GM23248 (cell line): ENCODE data around the gene CRY1. TPM values are rescaled to one million over a fixed set of nuclear protein-coding genes. Genes with fewer than 3 reads are reported as not detected.
A peak's percentile ranks its signal among the peaks of the same experiment; 100 is the strongest.

Experiments
- DNase-seq: peaks from one replicate; pipeline ENCODE4 v3.0.0-alpha.2; 2015
- H2AFZ ChIP-seq: fragments of 200-600 bp; sonication (generic); 2 replicates; pipeline ENCODE4 v1.6.1; 2016; ENCODE audit warnings: antibody characterized with exemption
- H3F3A ChIP-seq: fragments of 200-600 bp; sonication (generic); 2 replicates; pipeline ENCODE4 v1.6.1; 2016; ENCODE audit warnings: mild to moderate bottlenecking, antibody characterized with exemption, mixed run types; ENCODE audit not compliant: insufficient read depth
- H3K27ac ChIP-seq: fragments of 200-600 bp; sonication (generic); 2 replicates; pipeline ENCODE4 v1.5.1; 2016; ENCODE audit warnings: mild to moderate bottlenecking
- H3K27me3 ChIP-seq: fragments of 200-600 bp; sonication (generic); replicated peaks from 2 replicates; pipeline ENCODE4 v1.6.1; 2016; ENCODE audit warnings: mild to moderate bottlenecking; ENCODE audit not compliant: insufficient read depth
- H3K36me3 ChIP-seq: fragments of 200-600 bp; sonication (generic); 2 replicates; pipeline ENCODE4 v1.6.1; 2016; ENCODE audit warnings: low read depth, mild to moderate bottlenecking
- H3K4me1 ChIP-seq: fragments of 200-600 bp; sonication (generic); 2 replicates; pipeline ENCODE4 v1.6.1; 2016; ENCODE audit warnings: mild to moderate bottlenecking; ENCODE audit not compliant: insufficient read depth
- H3K4me2 ChIP-seq: fragments of 200-600 bp; sonication (generic); one replicate; pipeline ENCODE4 v1.6.1; 2016; ENCODE audit warnings: mild to moderate bottlenecking; ENCODE audit not compliant: unreplicated experiment
- H3K4me3 ChIP-seq: fragments of 200-600 bp; sonication (generic); 2 replicates; pipeline ENCODE4 v1.5.1; 2016; ENCODE audit warnings: mild to moderate bottlenecking
- H3K79me2 ChIP-seq: fragments of 200-600 bp; sonication (generic); 2 replicates; pipeline ENCODE4 v1.6.1; 2016; ENCODE audit warnings: mild to moderate bottlenecking; ENCODE audit not compliant: insufficient read depth
- H3K9ac ChIP-seq: fragments of 200-600 bp; sonication (generic); 2 replicates; pipeline ENCODE4 v1.6.1; 2016; ENCODE audit warnings: mild to moderate bottlenecking
- H3K9me2 ChIP-seq: fragments of 200-600 bp; sonication (generic); 2 replicates; pipeline ENCODE4 v1.6.1; 2016; ENCODE audit warnings: mixed run types, mild to moderate bottlenecking, moderate library complexity; ENCODE audit not compliant: insufficient read depth
- H3K9me3 ChIP-seq: fragments of 200-600 bp; sonication (generic); one replicate; pipeline ENCODE4 v1.6.1; 2017; ENCODE audit warnings: low read depth
- H4K20me1 ChIP-seq: fragments of 200-600 bp; sonication (generic); 2 replicates; pipeline ENCODE4 v1.6.0; 2016; ENCODE audit not compliant: insufficient read depth
- EZH2 ChIP-seq: fragments of 200-600 bp; sonication (generic); IDR thresholded peaks from 2 replicates; pipeline ENCODE4 v1.6.1; 2018; ENCODE audit warnings: antibody characterized with exemption, mild to moderate bottlenecking; ENCODE audit not compliant: insufficient read depth, poor library complexity, severe bottlenecking
- EZH2phosphoT487 ChIP-seq: fragments of 200-600 bp; sonication (generic); IDR thresholded peaks from 2 replicates; pipeline ENCODE4 v1.6.1; 2018; ENCODE audit warnings: antibody characterized with exemption, moderate library complexity, mild to moderate bottlenecking, low read depth; ENCODE audit not compliant: insufficient read depth
- WGBS, 2 experiments: methylation state at CpG; one replicate each; pipeline ENCODE4 v1.1.6; 2015 to 2017; ENCODE audit warnings: low lambda C conversion rate in 2 of 2, low coverage in 1 of 2; ENCODE audit errors: missing lambda C conversion rate in 2 of 2; 5-methylcytosine and 5-hydroxymethylcytosine counted together
- in situ Hi-C: fragments of 300-500 bp; cut with MboI; formaldehyde crosslinking; loops from 2 replicates; pipeline ENCODE4 v1.15.0; 2020
- polyA plus RNA-seq: library from polyadenylated mRNA; unstranded; fragments of >200 nt; fragmentation: Nextera tagmentation; extraction: Ambion mirVana; gene quantifications from 2 replicates; pipeline ENCODE4 v1.2.1, GENCODE V29; 2016
- total RNA-seq: library from RNA; depleted of rRNA; stranded (reverse); fragments of >200 nt; shearing (Covaris generic); gene quantifications from 2 replicates; pipeline ENCODE4 v1.2.3, GENCODE V29; 2014

CRY1 gene
- total and polyA plus RNA-seq, 2 experiments from 2014 or later: 13.6 to 14.8 TPM

GRCh38 chr12:106985479-106985878 lies 107.9 kb downstream of the CRY1 start:
- Histone ChIP-seq H3K4me1 (peaks cover 35% of the 10 kb centered on the region), H3K9ac (peak overlapping the region; percentile 91), H3K36me3 (0 out of 2 replicates have a peak, but pooled peaks cover 3% of the 10 kb centered on the region), H3K9me3 (no peaks in the 10 kb centered on the region), H3K4me2 (peak overlapping the region; percentile 93), H4K20me1 (no peaks in the 10 kb centered on the region), H3K27me3 (no peaks in the 10 kb centered on the region), H3K79me2 (peaks cover 20% of the 10 kb centered on the region), H3F3A (peaks cover 26% of the 10 kb centered on the region), H3K27ac (no peak overlapping the region), H3K4me3 (peak overlapping the region; percentile 81), H2AFZ (no peak overlapping the region), H3K9me2 (no peaks in the 10 kb centered on the region)
- TF ChIP-seq EZH2phosphoT487 (no peak), EZH2 (no peak)
- in situ Hi-C loops: no loop called here
- 73 to 74% methylated on average over 5 of the region's 5 CpGs for WGBS, 2 experiments
- DNase-seq: no peak

- H3K9me2 ChIP-seq: no peaks in the 10 kb centered on the region
- no peak overlapping the region for H3K9ac ChIP-seq
- no peaks in the 10 kb centered on the region for H3K27me3 ChIP-seq
- H3K4me1 ChIP-seq: peaks cover 35% of the 10 kb centered on the region
- no peak overlapping the region for H2AFZ ChIP-seq
- peaks cover 20% of the 10 kb centered on the region for H3K79me2 ChIP-seq
- no peak overlapping the region for H3K4me3 ChIP-seq
- H3K4me2 ChIP-seq: no peak overlapping the region
- no peak overlapping the region for H3K27ac ChIP-seq
- H3K36me3 ChIP-seq: 0 out of 2 replicates have a peak, but pooled peaks cover 3% of the 10 kb centered on the region
- no peaks in the 10 kb centered on the region for H4K20me1 ChIP-seq
- DNase-seq: no peak
- H3K9me3 ChIP-seq: no peaks in the 10 kb centered on the region
- 99 to 100% methylated on average over 6 of the region's 6 CpGs for WGBS, 2 experiments
- in situ Hi-C loops: no loop called here
- peaks cover 32% of the 10 kb centered on the region for H3F3A ChIP-seq
- no peak for TF ChIP-seq EZH2
- no peak for TF ChIP-seq EZH2phosphoT487
Measured at GRCh38 chr12:106984588-106985137, 108.7 kb downstream of the CRY1 start.

DNA sequence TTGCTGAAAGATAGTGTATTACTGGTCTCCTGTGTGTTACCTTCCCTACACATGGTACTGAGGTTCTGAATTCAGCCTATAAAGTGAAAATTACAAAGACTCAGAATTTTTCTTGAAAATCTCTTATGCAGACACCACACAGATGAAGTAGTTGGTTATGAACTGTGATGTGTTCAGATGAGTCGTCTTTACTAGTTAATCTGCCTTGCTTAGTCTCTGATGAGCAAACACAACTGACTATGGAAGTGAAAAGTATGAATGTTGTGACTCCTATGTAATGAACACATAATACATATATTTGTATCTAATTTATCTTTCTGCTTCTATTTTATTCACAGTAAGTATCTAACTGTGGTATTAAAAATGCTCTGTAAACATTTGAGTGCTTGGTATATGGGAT lies 111.1 kb downstream of the CRY1 start:
- in situ Hi-C loops: no loop called here
- TF ChIP-seq EZH2 (no peak), EZH2phosphoT487 (no peak)
- Histone ChIP-seq H3K36me3 (peaks cover 13% of the 10 kb centered on the region), H3F3A (peaks cover 44% of the 10 kb centered on the region), H3K79me2 (peaks cover 20% of the 10 kb centered on the region), H3K4me1 (peaks cover 31% of the 10 kb centered on the region), H3K9me2 (no peaks in the 10 kb centered on the region), H3K9me3 (no peaks in the 10 kb centered on the region), H3K27ac (peak overlapping the region; percentile 37), H3K9ac (no peak overlapping the region), H3K27me3 (no peaks in the 10 kb centered on the region), H4K20me1 (no peaks in the 10 kb centered on the region; the same call in 1 of the 2 replicates), H3K4me2 (no peak overlapping the region), H3K4me3 (no peak overlapping the region), H2AFZ (no peak overlapping the region)
- WGBS, 2 experiments: 31 to 46% methylated on average over 1 of the region's 1 CpG
- peak; percentile 67 for DNase-seq

GRCh38 chr12:106981788-106982187 lies 111.6 kb downstream of the CRY1 start:
- Histone ChIP-seq H3F3A (peaks cover 48% of the 10 kb centered on the region), H3K27ac (peak overlapping the region; percentile 37), H3K4me3 (no peak overlapping the region), H3K9me2 (no peaks in the 10 kb centered on the region), H3K36me3 (peaks cover 13% of the 10 kb centered on the region), H3K79me2 (peaks cover 20% of the 10 kb centered on the region), H4K20me1 (no peaks in the 10 kb centered on the region; the same call in 1 of the 2 replicates), H3K9me3 (no peaks in the 10 kb centered on the region), H3K27me3 (no peaks in the 10 kb centered on the region), H3K9ac (no peak overlapping the region), H3K4me2 (no peak overlapping the region), H2AFZ (no peak overlapping the region), H3K4me1 (peaks cover 34% of the 10 kb centered on the region)
- in situ Hi-C loops: no loop called here
- WGBS, 2 experiments: 58 to 60% methylated on average over 3 of the region's 3 CpGs
- TF ChIP-seq EZH2phosphoT487: no peak
- TF ChIP-seq EZH2: no peak
- peak; percentile 54 for DNase-seq

- H3K4me1 ChIP-seq: peaks cover 39% of the 10 kb centered on the region
- no peaks in the 10 kb centered on the region for H3K27me3 ChIP-seq
- WGBS, 2 experiments: 73 to 77% methylated on average over 7 of the region's 7 CpGs
- peaks cover 15% of the 10 kb centered on the region for H3K36me3 ChIP-seq
- H2AFZ ChIP-seq: no peak overlapping the region
- in situ Hi-C loops: no loop called here
- no peak for DNase-seq
- no peak overlapping the region for H3K4me2 ChIP-seq
- H3K9me2 ChIP-seq: no peaks in the 10 kb centered on the region
- H3K4me3 ChIP-seq: no peak overlapping the region
- peaks cover 49% of the 10 kb centered on the region for H3F3A ChIP-seq
- no peaks in the 10 kb centered on the region for H3K9me3 ChIP-seq
- H4K20me1 ChIP-seq: peaks cover 3% of the 10 kb centered on the region; the same call in 1 of the 2 replicates
- H3K27ac ChIP-seq: no peak overlapping the region
- no peak overlapping the region for H3K9ac ChIP-seq
- peaks cover 21% of the 10 kb centered on the region for H3K79me2 ChIP-seq
- no peak for TF ChIP-seq EZH2
- no peak for TF ChIP-seq EZH2phosphoT487
Measured at GRCh38 chr12:106980944-106981343, 112.4 kb downstream of the CRY1 start.
